Liver (tissue), 9 donors: ENCODE measurements around the gene CRISPLD2. TPM values are rescaled to one million over a fixed set of nuclear protein-coding genes. Genes with fewer than 3 reads are reported as not detected.

Experiments used
- DNase-seq: peaks from one replicate; pipeline ENCODE4 v3.0.0-alpha.2; 2017; ENCODE audit warnings: low spot score
- H3K27ac ChIP-seq, 2 donors: one replicate each; pipeline ENCODE4 v1.7.0; 2013; ENCODE audit warnings: inconsistent platforms in 2 of 2, low read length in 2 of 2, control low read depth in 1 of 2, low read depth in 1 of 2, mild to moderate bottlenecking in 1 of 2
- H3K27me3 ChIP-seq, 4 donors: one replicate each; pipeline versions ENCODE4 v1.6.1 to v1.7.0; 2013; ENCODE audit warnings: low read length in 3 of 4, inconsistent platforms in 1 of 4, mild to moderate bottlenecking in 1 of 4, moderate library complexity in 1 of 4; ENCODE audit not compliant: control insufficient read depth in 4 of 4, insufficient read depth in 4 of 4
- H3K36me3 ChIP-seq, 4 donors: one replicate each; pipeline versions ENCODE4 v1.6.1 to v1.7.0; 2013; ENCODE audit warnings: low read length in 3 of 4, mild to moderate bottlenecking in 3 of 4, low read depth in 1 of 4, moderate library complexity in 1 of 4; ENCODE audit not compliant: control insufficient read depth in 4 of 4, insufficient read depth in 3 of 4
- H3K4me1 ChIP-seq, 4 donors: one replicate each; pipeline versions ENCODE4 v1.6.1 to v1.7.0; 2013; ENCODE audit warnings: low read length in 3 of 4, mild to moderate bottlenecking in 3 of 4, moderate library complexity in 1 of 4; ENCODE audit not compliant: control insufficient read depth in 4 of 4, insufficient read depth in 4 of 4
- H3K4me3 ChIP-seq, 3 donors: one replicate each; pipeline versions ENCODE4 v1.6.1 to v1.7.0; 2013; ENCODE audit warnings: low read length in 3 of 3, control low read depth in 1 of 3, low read depth in 1 of 3, mild to moderate bottlenecking in 1 of 3
- H3K9ac ChIP-seq, 2 donors: one replicate each; pipeline ENCODE4 v1.7.0; 2013; ENCODE audit warnings: low read length in 2 of 2, mild to moderate bottlenecking in 2 of 2, moderate library complexity in 2 of 2, control low read depth in 1 of 2, low read depth in 1 of 2
- H3K9me3 ChIP-seq, 4 donors: one replicate each; pipeline versions ENCODE4 v1.6.1 to v1.7.0; 2013; ENCODE audit warnings: low read length in 3 of 4; ENCODE audit not compliant: control insufficient read depth in 4 of 4
- CTCF ChIP-seq: fragments of 150-350 bp; IDR thresholded peaks from 2 replicates; pipeline ENCODE4 v1.5.1; 2017; ENCODE audit warnings: improper control_type of control experiment, low read depth, low read length; ENCODE audit not compliant: missing input control
- FOXA1 ChIP-seq: IDR thresholded peaks from 2 replicates; pipeline ENCODE4 v1.6.1; 2016; ENCODE audit warnings: antibody characterized with exemption
- FOXA2 ChIP-seq: IDR thresholded peaks from 2 replicates; pipeline ENCODE4 v1.6.1; 2016; ENCODE audit warnings: antibody characterized with exemption
- GABPA ChIP-seq, 2 donors: IDR thresholded peaks in 1 of 2; conservative IDR thresholded peaks in 1 of 2; 2 replicates each; pipeline ENCODE4 v1.6.1; 2016; ENCODE audit warnings: antibody characterized with exemption in 2 of 2, mild to moderate bottlenecking in 1 of 2, moderate library complexity in 1 of 2
- HNF4G ChIP-seq: IDR thresholded peaks from 2 replicates; pipeline ENCODE4 v1.6.1; 2016; ENCODE audit warnings: antibody characterized with exemption
- NR2F2 ChIP-seq: IDR thresholded peaks from 2 replicates; pipeline ENCODE4 v1.6.1; 2016; ENCODE audit warnings: antibody characterized with exemption
- RAD21 ChIP-seq, 2 donors: IDR thresholded peaks; 2 replicates each; pipeline ENCODE4 v1.6.1; 2016; ENCODE audit warnings: antibody characterized with exemption in 2 of 2, mild to moderate bottlenecking in 2 of 2
- REST ChIP-seq: IDR thresholded peaks from 2 replicates; pipeline ENCODE4 v1.6.1; 2016; ENCODE audit warnings: antibody characterized with exemption, mild to moderate bottlenecking
- SP1 ChIP-seq: IDR thresholded peaks from 2 replicates; pipeline ENCODE4 v1.6.1; 2018; ENCODE audit warnings: antibody characterized with exemption, mild to moderate bottlenecking
- TAF1 ChIP-seq: conservative IDR thresholded peaks from 2 replicates; pipeline ENCODE4 v1.6.1; 2016; ENCODE audit warnings: antibody characterized with exemption, mild to moderate bottlenecking
- ZBTB33 ChIP-seq: IDR thresholded peaks from 2 replicates; pipeline ENCODE4 v1.6.1; 2016; ENCODE audit warnings: antibody characterized with exemption
- WGBS: extraction: QIAGEN DNeasy Blood & Tissue Kit; methylation state at CpG from one replicate; pipeline ENCODE4 v1.1.7; 2013; 5-methylcytosine and 5-hydroxymethylcytosine counted together
- polyA plus RNA-seq, 2 donors: library from polyadenylated mRNA; stranded (reverse) in 1 of 2; unstranded in 1 of 2; fragments of 200-250 nt in 1 of 2; fragments of >200 nt in 1 of 2; fragmentation: Nextera tagmentation in 1 of 2; extraction: Ambion mirVana in 1 of 2; gene quantifications; one replicate each; pipeline versions ENCODE4 v1.2.1 to v1.2.3, GENCODE V29; 2013 to 2015
- total RNA-seq, 2 donors: library from RNA; depleted of rRNA; stranded (reverse); fragments of >200 nt; gene quantifications; one replicate each; pipeline ENCODE4 v1.2.3, GENCODE V29; 2014
- donor health status: healthy.
- donor health status: healthy.
- donor health status: healthy.
- donor health status: healthy.
- donor health status: healthy.

CRISPLD2 gene
- total and polyA plus RNA-seq, 4 donors, result 2.6 to 14.8 (median 4.1) TPM

- Histone ChIP-seq H3K9ac (no peak overlapping the region), H3K9me3 (no peaks in the 10 kb centered on the region), H3K27me3 (no peaks in the 10 kb centered on the region), H3K27ac (peak overlapping the region in 1 of 2 donors; percentile 51), H3K36me3 (no peaks in the 10 kb centered on the region), H3K4me3 (no peak overlapping the region), H3K4me1 (no peaks in the 10 kb centered on the region)
- no peak for DNase-seq
- 79% methylated on average over 10 of the region's 10 CpGs for WGBS
- TF ChIP-seq HNF4G, result no peak
- TF ChIP-seq CTCF, result no peak
- no peak for TF ChIP-seq TAF1
- TF ChIP-seq RAD21 (IDR thresholded peaks at IDR 0.05), result no peak
- TF ChIP-seq REST, result no peak
- no peak for TF ChIP-seq ZBTB33
- no peak for TF ChIP-seq SP1
- no peak for TF ChIP-seq GABPA (IDR thresholded peaks at IDR 0.05 in 1 of 2, conservative IDR thresholded peaks at IDR 0.05 in 1 of 2)
- TF ChIP-seq NR2F2, result no peak
Observed at GRCh38 chr16:84806890-84807258, 12.9 kb upstream of the CRISPLD2 start.

GRCh38 chr16:84807776-84808175, 12.0 kb upstream of the CRISPLD2 start:
- Histone ChIP-seq H3K4me1 (no peaks in the 10 kb centered on the region), H3K9ac (no peak overlapping the region), H3K36me3 (no peaks in the 10 kb centered on the region), H3K27me3 (no peaks in the 10 kb centered on the region), H3K27ac (no peak overlapping the region), H3K4me3 (no peak overlapping the region), H3K9me3 (no peaks in the 10 kb centered on the region)
- DNase-seq, result no peak
- WGBS, result 89% methylated on average over 7 of the region's 7 CpGs
- TF ChIP-seq NR2F2, result no peak

GRCh38 chr16:84808826-84809225, 11.0 kb upstream of the CRISPLD2 start:
- no peak for TF ChIP-seq FOXA1
- TF ChIP-seq FOXA2, result no peak
- H3K27me3 ChIP-seq, result no peaks in the 10 kb centered on the region
- no peaks in the 10 kb centered on the region for H3K4me1 ChIP-seq
- no peaks in the 10 kb centered on the region for H3K36me3 ChIP-seq
- no peaks in the 10 kb centered on the region for H3K9me3 ChIP-seq
- no peak for DNase-seq
- 87% methylated on average over 8 of the region's 8 CpGs for WGBS
- H3K27ac ChIP-seq, result no peak overlapping the region
- no peak overlapping the region for H3K4me3 ChIP-seq
- no peak overlapping the region for H3K9ac ChIP-seq
